Testis (tissue), 3 donors: ENCODE results near the gene UCMA. TPM values are rescaled to one million over a fixed set of nuclear protein-coding genes. Genes with fewer than 3 reads are reported as not detected.

ENCODE experiments used
- DNase-seq: peaks from one replicate; pipeline ENCODE4 v3.0.0-alpha.2; 2019
- H3K27ac ChIP-seq, 2 donors: fragments of 200-600 bp; sonication (generic); one replicate each; pipeline ENCODE4 v1.5.1; 2019
- H3K27me3 ChIP-seq: fragments of 200-600 bp; sonication (generic); one replicate; pipeline ENCODE4 v1.5.1; 2019
- H3K36me3 ChIP-seq: fragments of 200-600 bp; sonication (generic); one replicate; pipeline ENCODE4 v1.5.1; 2017; ENCODE audit warnings: low read depth; ENCODE audit errors: missing control alignments
- H3K4me1 ChIP-seq: fragments of 200-600 bp; sonication (generic); one replicate; pipeline ENCODE4 v1.5.1; 2019
- H3K4me3 ChIP-seq, 2 donors: fragments of 200-600 bp; sonication (generic); one replicate each; pipeline ENCODE4 v1.5.1; 2017 to 2019
- H3K9me3 ChIP-seq: fragments of 200-600 bp; sonication (generic); one replicate; pipeline ENCODE4 v1.5.1; 2017
- POLR2A ChIP-seq: fragments of 450-650 bp; IDR thresholded peaks from one replicate; pipeline ENCODE4 v1.6.1; 2017; ENCODE audit warnings: antibody characterized with exemption, mild to moderate bottlenecking, moderate library complexity
- WGBS, 2 donors: methylation state at CpG; one replicate each; pipeline ENCODE4 v1.1.5; 2018; 5-methylcytosine and 5-hydroxymethylcytosine counted together
- intact Hi-C: fragments of 100-400 bp; cut with DNase I; formaldehyde crosslinking; loops from one replicate; pipeline ENCODE4 v1.15.1; 2023; ENCODE audit warnings: low total_unique reads
- polyA plus RNA-seq: library from polyadenylated mRNA; stranded (reverse); fragments of 350-450 nt; fragmentation: Illumina TruSeq; extraction: RNeasy Lipid Tissue Mini Kit (QIAGEN cat#74804); gene quantifications from one replicate; pipeline ENCODE4 v1.2.3, GENCODE V29; 2014; ENCODE audit warnings: low read depth, low replicate concordance; ENCODE audit not compliant: insufficient read depth
- total RNA-seq, 2 donors: library from RNA; depleted of rRNA; stranded (reverse); fragments of >200 nt; gene quantifications; one replicate each; pipeline ENCODE4 v1.2.3, GENCODE V29; 2016
- TF ChIP-seq, protein P1 (sequence below), 3 experiments: fragments of 450-650 bp in 2 of 3; fragments of 200-600 bp in 1 of 3; sonication (generic) in 1 of 3; IDR thresholded peaks; one replicate each; pipeline ENCODE4 v1.5.1; 2016 to 2019; ENCODE audit warnings: antibody characterized with exemption in 3 of 3, mild to moderate bottlenecking in 2 of 3, moderate library complexity in 1 of 3

Gene UCMA
- total and polyA plus RNA-seq, 3 donors from 2014 or later = 0.43 TPM; not detected in 2

DNA sequence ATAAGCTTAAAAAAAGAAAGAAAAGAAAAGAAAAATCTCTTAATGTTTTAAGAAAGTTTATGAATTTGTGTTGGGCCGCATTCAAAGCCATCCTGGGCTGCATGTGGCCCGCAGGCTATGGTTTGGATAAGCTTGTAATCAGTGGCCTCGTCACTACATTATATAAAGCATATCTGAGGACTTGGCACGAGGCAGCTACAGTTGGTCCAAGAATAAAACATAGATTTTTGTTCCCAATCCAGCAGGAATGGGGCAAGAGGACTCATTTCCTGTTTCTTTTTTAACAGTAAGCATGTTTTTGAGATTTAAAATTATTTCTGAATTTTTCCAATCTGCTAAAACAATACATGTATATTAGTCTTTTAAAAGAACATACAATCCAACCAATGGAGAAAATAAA is 44.2 kb downstream of the UCMA start:
- H3K27ac ChIP-seq = no peak overlapping the region
- intact Hi-C loops = no loop called here
- no peak for DNase-seq
- WGBS, 2 donors = 67 to 75% methylated on average over 4 of the region's 4 CpGs
- no peaks in the 10 kb centered on the region for H3K4me1 ChIP-seq
- H3K9me3 ChIP-seq = no peaks in the 10 kb centered on the region
- no peaks in the 10 kb centered on the region for H3K27me3 ChIP-seq
- TF ChIP-seq POLR2A = no peak
- TF ChIP-seq, protein P1, sequence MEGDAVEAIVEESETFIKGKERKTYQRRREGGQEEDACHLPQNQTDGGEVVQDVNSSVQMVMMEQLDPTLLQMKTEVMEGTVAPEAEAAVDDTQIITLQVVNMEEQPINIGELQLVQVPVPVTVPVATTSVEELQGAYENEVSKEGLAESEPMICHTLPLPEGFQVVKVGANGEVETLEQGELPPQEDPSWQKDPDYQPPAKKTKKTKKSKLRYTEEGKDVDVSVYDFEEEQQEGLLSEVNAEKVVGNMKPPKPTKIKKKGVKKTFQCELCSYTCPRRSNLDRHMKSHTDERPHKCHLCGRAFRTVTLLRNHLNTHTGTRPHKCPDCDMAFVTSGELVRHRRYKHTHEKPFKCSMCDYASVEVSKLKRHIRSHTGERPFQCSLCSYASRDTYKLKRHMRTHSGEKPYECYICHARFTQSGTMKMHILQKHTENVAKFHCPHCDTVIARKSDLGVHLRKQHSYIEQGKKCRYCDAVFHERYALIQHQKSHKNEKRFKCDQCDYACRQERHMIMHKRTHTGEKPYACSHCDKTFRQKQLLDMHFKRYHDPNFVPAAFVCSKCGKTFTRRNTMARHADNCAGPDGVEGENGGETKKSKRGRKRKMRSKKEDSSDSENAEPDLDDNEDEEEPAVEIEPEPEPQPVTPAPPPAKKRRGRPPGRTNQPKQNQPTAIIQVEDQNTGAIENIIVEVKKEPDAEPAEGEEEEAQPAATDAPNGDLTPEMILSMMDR (IDR thresholded peaks at IDR 0.05) = no peak
- H3K4me3 ChIP-seq = no peak overlapping the region
- no peaks in the 10 kb centered on the region for H3K36me3 ChIP-seq

DNA sequence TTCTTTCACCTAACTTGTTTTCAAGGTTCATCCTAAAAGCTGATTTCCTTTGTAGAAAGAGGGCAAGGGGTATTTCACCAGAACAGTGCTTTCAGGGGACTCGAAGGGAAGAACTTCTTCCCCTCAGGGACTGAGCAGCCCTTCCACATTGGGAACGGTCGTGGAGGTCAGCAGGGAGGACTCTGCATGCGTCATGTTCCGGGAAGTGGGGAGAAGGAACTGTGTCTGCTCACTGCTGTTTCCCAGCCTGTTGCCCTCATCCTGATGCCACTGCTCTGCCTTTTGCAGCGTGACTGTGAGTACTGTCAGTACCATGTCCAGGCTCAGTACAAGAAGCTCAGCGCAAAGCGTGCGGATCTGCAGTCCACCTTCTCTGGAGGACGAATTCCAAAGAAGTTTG is 45.6 kb downstream of the UCMA start:
- Histone ChIP-seq H3K4me3 (no peak overlapping the region), H3K9me3 (no peaks in the 10 kb centered on the region), H3K27ac (no peak overlapping the region), H3K4me1 (no peaks in the 10 kb centered on the region), H3K27me3 (no peaks in the 10 kb centered on the region), H3K36me3 (no peaks in the 10 kb centered on the region)
- TF ChIP-seq, protein P1 (IDR thresholded peaks at IDR 0.05) = no peak
- no peak for TF ChIP-seq POLR2A
- intact Hi-C loops = no loop called here
- WGBS, 2 donors = 76 to 88% methylated on average over 10 of the region's 10 CpGs
- DNase-seq = no peak

GRCh38 chr10:13187135-13187534 is 47.0 kb downstream of the UCMA start:
- Histone ChIP-seq H3K4me3 (no peak overlapping the region), H3K36me3 (no peaks in the 10 kb centered on the region), H3K4me1 (no peaks in the 10 kb centered on the region), H3K27ac (no peak overlapping the region), H3K27me3 (no peaks in the 10 kb centered on the region), H3K9me3 (no peaks in the 10 kb centered on the region)
- WGBS, 2 donors = 94 to 96% methylated on average over 3 of the region's 3 CpGs
- DNase-seq = no peak
- intact Hi-C loops = no loop called here
- TF ChIP-seq, protein P1 (IDR thresholded peaks at IDR 0.05) = no peak
- no peak for TF ChIP-seq POLR2A

DNA sequence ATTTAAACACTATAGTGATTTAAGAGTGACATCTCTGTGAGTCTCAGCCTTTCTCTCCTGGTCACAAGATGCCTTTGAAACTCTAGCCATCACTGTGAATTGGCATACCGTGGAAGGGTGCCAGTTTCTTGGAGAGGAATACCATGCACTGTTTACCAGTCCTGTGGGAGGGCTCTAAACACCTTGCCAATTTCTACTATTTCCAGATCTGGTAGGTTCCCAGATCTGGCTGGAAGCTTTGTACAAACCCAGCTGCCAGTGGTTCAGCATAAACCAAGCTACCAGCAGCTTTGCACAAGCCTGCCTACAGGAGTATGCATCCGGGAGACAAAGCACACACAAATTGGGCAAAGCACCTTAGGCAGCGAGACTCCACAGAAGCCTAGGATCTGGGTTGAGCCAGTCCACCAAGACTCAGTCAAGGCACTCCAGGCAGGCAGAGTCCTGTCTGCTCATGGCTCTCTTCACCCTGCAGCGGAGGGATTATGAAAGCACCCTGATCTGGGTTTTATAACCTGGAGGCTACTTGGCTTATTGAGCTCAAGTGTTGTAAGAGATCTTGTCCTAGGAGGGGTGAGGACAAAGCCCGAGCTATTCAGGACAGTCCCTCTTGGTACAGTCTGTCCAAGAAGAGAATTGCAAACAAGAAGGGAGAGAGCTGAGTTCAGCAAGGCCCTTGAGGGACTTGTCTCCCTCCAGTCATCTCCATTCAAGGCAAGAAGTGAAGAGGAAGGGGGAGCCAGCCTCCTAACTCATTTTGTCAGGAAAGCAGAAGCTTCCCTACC is 49.3 kb downstream of the UCMA start:
- no peaks in the 10 kb centered on the region for H3K36me3 ChIP-seq
- DNase-seq = no peak
- 94 to 97% methylated on average over 5 of the region's 5 CpGs for WGBS, 2 donors
- no peaks in the 10 kb centered on the region for H3K27me3 ChIP-seq
- no peaks in the 10 kb centered on the region for H3K4me1 ChIP-seq
- H3K4me3 ChIP-seq = no peak overlapping the region
- no peak for TF ChIP-seq POLR2A
- TF ChIP-seq, protein P1 (IDR thresholded peaks at IDR 0.05) = no peak
- intact Hi-C loops = no loop called here
- no peak overlapping the region for H3K27ac ChIP-seq
- H3K9me3 ChIP-seq = no peaks in the 10 kb centered on the region

GRCh38 chr10:13184276-13184675 is 49.9 kb downstream of the UCMA start:
- no peak for DNase-seq
- H3K27me3 ChIP-seq = no peaks in the 10 kb centered on the region
- no peak overlapping the region for H3K27ac ChIP-seq
- H3K36me3 ChIP-seq = no peaks in the 10 kb centered on the region
- H3K4me1 ChIP-seq = no peaks in the 10 kb centered on the region
- WGBS, 2 donors = 71 to 100% methylated on average over 2 of the region's 2 CpGs
- intact Hi-C loops = no loop called here
- no peaks in the 10 kb centered on the region for H3K9me3 ChIP-seq
- no peak overlapping the region for H3K4me3 ChIP-seq
- TF ChIP-seq, protein P1 (IDR thresholded peaks at IDR 0.05) = no peak
- TF ChIP-seq POLR2A = no peak
